Stimulated activated CD4-positive, alpha-beta T cell treated with anti-CD3 and anti-CD28 coated beads, Interleukin-1b, Interleukin-23, amount 100 ng/mL, for 1 hour (primary cell): ENCODE data around the gene MARS1.
"Not testable (repeated sequence)": the region's sequence is repeated elsewhere in the genome, so short reads cannot be mapped to it uniquely, and the experiment has no call there.

Source experiments
- DNase-seq, 2 donors: peaks; one replicate each; pipeline ENCODE4 v3.0.0-alpha.2; 2020; ENCODE audit warnings: low read depth in 2 of 2

The MARS1 gene

DNA sequence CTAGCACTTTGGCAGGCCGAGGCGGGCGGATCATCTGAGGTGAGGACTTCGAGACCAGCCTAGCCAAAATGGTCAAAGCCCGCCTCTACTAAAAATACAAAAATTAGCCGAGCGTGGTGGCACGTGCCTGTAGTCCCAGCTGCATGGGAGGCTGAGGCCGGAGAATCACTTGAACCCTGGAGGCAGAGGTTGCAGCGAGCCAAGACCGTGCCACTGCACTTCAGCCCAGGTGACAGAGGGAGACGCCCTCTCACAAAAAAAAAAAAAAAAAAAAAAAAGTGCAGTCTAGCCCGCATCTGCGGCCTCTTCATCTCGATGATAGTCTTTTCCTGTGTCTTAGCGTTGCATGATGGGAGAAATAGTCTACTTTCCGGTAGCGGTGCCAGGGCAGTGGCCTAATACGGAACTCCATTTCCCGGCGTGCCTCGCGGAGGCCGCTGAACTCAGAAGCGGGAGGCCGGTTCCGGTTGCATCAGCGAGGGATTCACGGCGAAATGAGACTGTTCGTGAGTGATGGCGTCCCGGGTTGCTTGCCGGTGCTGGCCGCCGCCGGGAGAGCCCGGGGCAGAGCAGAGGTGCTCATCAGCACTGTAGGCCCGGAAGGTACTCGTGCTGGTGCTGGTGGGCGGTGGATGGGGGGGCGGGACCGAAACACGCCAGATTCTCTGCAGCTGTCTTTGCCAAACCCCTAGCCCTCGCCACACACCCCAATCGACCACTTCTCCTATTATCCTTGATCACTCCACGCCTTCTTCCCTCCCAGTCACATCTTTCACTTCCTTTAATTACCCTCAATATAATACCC, at the start of gene MARS1:
TSS of gene MARS1 (plus strand) at position 472 of the 805 bp plus-strand sequence. CDS start at position 495, 23 bp downstream.
- DNase-seq = peak; percentile 71 to 79

DNA sequence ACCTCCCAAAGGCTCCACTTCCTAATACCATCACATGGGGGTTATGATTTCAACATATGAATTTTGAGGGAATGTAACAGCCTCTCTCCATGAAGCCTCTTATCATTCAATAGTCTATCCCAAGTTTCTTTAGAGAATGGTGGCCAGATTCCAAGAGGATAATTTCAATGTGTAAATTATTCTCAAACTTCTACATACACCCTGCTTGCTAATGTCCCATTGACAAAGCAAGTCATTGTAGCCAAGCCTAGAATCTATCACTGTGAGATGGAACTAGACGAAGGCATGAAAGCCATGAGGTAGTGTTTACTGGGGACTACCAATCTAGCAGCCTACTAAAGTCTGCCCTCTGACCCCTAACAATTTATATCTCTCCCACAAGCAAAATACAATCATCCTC, 49.5 kb upstream of the MARS1 start:
- DNase-seq = no peak

DNA sequence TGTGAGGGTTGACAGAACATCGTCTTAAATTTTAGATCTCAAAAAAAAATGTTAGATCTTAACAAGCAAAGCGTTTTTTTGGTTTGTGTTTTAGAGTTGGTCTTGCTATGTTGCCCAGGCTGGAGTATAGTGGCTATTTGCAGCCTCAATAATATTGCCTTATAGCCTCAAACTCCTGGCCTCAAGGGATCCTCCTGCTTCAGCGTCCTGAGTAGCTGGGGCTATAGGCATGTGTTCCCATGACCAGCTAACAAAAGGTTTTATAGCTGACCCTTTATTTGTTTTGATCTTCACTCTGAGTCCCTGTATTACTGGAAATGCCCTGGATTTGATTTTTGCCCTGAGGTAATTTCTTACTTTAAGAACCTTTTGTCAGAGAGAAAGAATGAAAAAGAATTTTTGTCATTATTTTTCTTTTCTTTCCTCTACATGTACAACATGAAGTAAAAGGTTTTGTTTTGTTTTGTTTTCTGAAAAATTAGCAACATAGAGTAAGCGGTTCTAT, 48.1 kb upstream of the MARS1 start:
- DNase-seq = no peak

DNA sequence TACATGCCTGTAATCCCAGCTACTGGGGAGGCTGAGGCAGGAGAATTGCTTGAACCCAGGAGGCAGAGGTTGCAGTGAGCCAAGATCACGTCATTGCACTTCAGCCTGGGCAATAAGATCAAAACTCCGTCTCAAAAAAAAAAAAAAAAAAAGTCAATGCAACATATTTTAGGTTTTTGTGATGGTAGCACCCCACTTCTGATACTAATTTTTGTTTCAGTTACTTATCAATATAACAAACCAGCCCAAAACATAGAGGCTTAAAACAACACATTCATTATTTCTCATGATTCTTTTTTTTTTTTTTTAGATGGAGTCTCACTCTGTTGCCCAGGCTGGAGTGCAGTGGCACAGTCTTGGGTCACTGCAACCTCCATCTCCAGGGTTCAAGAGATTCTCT, 46.5 kb upstream of the MARS1 start:
- DNase-seq = not testable (repeated sequence)

DNA sequence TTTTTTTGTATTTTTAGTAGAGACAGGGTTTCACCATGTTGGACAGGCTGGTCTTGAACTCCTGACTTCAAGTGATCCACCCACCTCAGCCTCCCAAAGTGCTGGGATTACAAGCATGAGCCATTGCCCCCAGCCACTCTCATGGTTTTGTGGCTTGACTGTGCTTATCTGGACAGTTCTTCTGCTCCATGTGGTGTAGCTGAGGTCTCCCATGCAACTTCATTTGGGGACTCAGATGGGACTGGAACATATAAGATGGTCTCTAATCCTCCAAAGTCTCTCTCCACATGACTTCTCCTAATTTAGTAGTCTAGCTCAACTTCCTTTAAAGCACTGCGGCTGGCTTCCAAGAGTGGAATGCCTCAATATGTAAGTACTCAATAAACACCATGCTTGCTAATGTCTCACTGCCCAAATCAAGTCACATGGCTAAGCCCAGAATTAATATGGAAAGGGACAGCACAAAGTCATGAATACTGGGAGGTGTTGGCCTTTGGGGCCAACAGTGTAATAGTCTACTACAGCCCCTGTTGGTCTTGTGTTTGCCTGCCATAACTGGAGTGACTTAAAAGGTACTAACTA, 45.9 kb upstream of the MARS1 start:
- no peak for DNase-seq

DNA sequence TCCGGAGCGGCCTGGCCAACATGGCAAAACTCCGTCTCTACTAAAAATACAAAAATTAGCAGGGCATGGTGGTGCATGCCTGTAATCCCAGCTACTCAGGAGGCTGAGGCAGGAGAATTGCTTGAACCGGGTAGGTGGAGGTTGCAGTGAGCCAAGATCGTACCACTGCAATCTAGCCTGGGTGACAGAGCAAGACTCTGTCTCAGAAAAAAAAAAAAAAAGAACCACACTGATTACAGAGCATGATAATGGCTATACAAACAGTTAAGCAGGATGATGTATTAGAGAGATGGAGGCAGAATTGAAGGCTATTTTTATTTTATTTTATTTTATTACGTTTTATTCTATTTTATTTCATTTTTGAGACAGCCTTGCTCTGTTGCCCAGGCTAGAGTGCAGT, 43.5 kb upstream of the MARS1 start:
- not testable (repeated sequence) for DNase-seq

DNA sequence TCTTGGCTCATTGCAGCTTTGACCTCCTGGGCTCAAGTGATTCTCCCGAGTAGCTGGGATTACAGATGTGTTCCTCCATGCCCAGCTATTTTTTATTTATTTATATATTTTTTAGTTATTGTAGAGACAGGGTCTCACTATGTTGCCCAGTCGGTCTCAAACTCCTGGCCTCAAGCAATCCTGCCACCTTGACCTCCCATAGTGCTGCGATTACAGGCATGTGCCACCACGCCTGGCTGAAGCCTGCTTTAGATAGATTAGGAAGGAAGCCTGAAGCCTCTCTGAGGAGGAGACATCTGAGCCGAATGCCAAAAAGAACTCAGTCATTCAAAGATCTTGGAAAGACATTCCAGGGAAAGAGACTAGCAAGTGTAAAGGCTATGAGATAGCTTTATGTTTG, 43.1 kb upstream of the MARS1 start:
- no peak for DNase-seq

DNA sequence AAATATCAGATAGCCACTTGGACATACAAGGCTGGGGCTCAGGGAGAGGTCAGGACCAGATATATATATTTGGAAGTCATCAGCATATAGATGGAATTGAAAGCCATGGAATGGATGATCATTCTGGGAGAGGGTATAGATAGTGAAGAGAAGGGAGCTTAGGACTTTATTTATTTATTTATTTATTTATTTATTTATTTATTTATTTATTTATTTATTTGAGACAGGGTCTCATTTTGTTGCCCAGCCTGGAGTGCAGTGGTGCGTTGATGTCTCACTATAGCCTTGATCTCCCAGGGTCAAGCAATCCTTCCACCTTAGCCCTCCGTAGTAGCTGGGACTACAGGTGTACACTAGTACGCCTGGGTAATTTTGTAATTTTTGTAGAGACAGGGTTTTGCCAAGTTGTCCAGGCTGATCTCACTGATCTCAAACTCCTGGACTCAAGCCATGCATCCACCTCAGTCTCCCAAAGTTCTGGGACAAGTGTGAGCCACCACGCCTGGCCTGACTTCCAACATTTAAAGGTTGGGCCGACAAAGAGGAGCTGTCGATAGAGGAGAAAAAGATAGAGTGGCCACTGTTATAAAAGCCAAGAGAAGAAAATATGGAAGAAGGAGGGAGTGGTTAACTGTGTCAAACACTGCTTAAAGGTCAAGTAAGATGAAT, 41.4 kb upstream of the MARS1 start:
- DNase-seq = no peak

DNA sequence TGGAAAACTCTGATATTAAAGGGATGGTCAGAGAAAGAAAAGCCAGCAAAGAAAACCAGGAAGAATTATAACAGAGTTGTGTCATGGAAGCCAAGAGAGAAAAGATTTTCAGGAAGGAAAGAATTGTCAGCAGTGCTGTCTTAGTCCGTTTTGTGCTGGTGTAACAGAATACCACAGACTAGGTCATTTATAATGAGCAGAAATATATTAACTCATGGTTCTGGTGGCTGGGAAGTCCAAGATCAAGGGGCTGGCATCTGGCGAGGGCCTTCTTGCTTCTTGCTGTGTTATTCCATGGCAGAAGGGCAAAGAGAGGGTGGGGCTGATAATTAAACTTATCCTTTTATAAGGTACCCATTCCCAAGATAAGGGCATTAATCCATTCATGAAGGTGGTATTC, 39.2 kb upstream of the MARS1 start:
- no peak for DNase-seq

DNA sequence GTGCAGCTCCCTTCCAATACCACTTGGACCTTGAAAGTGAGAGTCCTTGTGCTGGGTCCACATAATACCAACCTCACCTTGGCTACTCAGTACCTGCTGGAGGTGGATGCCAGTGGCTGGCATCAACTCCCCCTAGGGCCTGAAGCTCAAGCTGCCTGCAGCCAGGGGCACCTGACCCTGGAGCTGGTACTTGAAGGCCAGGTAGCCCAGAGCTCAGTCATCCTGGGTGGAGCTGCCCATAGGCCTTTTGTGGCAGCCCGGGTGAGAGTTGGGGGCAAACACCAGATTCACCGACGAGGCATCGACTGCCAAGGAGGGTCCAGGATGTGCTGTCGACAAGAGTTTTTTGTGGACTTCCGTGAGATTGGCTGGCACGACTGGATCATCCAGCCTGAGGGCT, 38.5 kb upstream of the MARS1 start:
- no peak for DNase-seq

DNA sequence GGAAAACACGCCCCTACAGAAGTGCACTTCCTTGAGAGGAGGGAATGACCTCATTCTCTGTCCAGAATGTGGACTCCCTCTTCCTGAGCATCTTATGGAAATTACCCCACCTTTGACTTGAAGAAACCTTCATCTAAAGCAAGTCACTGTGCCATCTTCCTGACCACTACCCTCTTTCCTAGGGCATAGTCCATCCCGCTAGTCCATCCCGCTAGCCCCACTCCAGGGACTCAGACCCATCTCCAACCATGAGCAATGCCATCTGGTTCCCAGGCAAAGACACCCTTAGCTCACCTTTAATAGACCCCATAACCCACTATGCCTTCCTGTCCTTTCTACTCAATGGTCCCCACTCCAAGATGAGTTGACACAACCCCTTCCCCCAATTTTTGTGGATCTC, 37.8 kb upstream of the MARS1 start:
- no peak for DNase-seq

DNA sequence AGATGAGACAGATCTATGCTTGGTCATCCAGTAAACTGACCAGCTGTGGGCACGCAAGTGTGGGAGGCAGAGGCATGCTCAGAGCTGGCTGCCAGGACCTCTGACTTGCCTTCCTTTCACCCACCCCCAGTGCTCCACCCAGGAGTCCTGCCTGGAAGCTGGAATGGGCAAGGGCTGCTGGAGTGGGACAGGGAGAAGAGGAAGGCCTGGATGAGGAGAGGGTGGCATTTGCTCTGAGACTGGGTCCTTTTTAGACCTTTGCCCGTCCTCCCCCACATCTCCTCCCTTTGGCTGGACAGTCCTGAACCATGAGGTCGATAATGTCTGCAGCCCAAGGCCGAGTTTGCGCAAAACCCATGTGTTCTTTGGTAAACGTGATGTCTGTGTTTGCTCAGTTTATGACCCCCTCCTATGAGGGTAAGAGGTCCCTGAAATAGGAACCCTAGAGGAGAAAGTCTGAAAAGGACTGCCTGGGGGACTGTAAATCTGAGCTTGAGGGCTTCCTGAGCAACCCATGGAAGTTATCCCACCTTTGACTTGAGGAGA, 36.6 kb upstream of the MARS1 start:
- no peak for DNase-seq

DNA sequence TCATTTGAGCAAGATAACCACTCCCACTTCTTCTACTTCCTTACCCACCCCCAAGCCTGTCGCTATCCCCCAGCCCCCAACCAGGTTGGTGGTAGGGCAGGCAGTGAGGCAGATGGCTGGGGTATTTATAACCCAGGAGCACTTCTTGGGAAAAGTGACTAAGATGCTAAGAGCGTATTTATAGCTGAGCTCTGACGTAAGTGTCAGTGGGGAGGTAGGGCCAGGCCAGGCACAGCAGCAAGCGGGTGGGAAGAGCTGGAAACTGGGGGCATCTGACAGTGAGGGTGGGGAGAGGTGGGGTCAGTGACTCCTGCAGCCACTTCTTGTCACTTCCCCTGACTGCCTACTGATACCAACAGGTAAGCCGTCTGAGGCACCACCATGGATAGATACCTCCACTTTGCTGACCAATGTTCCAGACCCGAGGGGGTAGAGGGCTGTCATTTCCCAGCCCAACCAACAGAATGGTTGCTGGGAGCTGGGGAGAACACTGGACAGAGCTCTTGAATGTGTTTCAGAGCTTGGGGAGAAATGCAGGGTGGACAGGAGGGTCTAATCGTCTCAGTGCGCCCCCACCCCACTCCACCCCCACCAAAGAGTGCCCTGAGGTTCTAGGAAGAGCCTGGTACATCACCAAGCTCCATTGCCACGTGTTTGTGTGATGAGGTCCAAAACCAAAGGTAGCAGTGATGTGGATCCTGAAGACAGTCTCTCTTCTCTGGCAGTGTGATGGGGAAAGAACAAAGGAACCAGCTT, 35.5 kb upstream of the MARS1 start:
- no peak for DNase-seq

DNA sequence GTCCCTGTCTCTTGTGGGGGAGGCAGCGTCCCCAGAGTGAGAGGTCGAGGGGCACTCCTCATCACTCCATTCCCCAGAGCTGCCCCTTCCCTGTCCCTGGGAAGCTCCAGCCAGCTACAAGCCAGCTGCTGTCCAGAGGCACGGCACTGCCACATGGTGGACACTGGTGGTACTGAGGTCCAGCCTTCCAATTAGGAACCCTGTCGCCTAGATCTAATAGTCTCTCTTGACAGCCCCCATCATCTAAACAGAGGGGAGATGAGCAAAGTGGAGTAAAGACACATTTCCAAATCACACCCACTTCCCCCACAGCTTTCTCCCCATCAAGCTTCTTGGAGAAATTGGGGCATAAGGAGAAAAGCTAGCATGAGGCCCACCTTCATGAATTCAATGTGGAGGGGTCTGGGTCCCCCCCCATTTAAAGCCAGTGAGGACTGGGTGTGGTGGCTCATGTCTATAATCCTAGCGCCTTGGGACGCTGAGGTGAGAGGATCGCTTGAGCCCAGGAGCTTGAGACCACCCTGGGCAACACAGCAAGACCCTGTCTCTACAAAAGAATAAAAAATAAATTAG, 34.8 kb upstream of the MARS1 start:
- no peak for DNase-seq

DNA sequence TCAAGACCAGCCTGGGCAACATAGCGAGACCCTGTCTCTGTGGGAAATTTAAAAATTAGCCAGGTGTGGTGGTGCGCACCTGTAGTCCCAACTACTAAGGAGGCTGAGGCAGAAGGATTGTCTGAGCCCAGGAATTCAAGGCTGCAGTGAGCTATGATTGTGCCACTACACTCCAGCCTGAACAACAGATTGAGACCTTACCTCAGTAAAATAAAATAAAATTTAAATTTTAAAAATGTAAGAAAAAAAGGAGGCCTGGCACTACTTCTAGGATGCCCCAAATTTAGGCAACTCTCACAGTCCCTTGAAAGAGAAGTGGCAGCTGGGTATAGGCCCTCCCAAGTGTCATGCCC, 33.7 kb upstream of the MARS1 start:
- DNase-seq = no peak

DNA sequence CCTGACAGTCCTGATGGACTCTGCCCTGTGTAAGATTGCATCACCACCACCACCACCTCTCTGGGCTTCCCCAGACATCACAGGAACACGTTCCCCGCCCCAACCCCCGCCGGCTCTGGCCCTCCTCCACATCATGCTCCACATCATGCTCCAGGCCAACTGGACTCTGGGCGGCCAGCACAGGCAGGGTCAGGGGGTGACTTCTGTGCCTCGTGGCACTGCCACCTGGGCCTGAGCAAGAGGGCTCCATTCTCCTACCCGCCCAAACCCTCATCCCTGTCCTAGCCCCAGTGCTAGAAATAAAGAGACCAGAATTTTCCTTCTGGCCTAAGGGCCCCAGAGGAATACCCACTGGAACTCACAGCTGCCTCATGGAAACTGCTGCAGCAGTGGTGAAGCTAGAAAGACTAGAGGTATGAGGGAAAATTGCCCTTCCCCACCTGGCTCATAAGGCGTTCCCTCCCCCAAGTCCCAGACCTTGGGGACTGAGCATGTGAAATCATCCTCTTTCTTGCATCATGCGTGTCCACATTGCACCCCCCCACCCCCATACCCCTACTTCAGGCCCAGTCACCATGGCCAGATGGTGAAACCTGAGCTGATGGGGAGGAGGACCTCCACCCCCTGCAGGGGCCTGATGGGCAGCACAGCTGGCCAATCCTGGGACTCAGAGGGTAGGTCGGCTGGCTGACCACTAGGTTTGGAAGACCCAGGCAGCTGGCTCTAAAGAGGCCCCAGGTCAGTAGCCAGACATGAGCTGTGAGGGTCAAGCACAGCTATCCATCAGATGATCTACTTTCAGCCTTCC, 33.1 kb upstream of the MARS1 start, which contains the start of gene INHBE:
TSS of gene INHBE (plus strand) at position 742 of the 808 bp plus-strand sequence. CDS start 230 bp downstream, outside the sequence.
- DNase-seq = no peak

DNA sequence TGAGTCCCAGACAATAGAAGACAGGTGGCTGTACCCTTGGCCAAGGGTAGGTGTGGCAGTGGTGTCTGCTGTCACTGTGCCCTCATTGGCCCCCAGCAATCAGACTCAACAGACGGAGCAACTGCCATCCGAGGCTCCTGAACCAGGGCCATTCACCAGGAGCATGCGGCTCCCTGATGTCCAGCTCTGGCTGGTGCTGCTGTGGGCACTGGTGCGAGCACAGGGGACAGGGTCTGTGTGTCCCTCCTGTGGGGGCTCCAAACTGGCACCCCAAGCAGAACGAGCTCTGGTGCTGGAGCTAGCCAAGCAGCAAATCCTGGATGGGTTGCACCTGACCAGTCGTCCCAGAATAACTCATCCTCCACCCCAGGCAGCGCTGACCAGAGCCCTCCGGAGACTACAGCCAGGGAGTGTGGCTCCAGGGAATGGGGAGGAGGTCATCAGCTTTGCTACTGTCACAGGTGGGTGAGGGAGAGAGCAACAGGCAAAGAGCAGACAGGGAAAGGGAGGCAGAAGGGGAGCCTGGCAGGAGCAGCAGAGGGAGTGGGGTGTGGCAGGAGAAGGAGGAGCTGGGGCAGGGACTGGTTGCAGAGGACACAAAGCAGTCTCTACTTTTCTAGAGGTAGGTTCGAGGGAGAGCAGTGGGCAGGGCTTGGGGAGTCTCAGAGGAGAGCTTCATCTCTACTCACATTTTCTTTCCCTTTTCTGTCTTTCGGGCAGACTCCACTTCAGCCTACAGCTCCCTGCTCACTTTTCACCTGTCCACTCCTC, 32.3 kb upstream of the MARS1 start:
- DNase-seq = no peak

DNA sequence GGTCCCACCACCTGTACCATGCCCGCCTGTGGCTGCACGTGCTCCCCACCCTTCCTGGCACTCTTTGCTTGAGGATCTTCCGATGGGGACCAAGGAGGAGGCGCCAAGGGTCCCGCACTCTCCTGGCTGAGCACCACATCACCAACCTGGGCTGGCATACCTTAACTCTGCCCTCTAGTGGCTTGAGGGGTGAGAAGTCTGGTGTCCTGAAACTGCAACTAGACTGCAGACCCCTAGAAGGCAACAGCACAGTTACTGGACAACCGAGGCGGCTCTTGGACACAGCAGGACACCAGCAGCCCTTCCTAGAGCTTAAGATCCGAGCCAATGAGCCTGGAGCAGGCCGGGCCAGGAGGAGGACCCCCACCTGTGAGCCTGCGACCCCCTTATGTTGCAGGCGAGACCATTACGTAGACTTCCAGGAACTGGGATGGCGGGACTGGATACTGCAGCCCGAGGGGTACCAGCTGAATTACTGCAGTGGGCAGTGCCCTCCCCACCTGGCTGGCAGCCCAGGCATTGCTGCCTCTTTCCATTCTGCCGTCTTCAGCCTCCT, 31.6 kb upstream of the MARS1 start:
- DNase-seq = no peak

DNA sequence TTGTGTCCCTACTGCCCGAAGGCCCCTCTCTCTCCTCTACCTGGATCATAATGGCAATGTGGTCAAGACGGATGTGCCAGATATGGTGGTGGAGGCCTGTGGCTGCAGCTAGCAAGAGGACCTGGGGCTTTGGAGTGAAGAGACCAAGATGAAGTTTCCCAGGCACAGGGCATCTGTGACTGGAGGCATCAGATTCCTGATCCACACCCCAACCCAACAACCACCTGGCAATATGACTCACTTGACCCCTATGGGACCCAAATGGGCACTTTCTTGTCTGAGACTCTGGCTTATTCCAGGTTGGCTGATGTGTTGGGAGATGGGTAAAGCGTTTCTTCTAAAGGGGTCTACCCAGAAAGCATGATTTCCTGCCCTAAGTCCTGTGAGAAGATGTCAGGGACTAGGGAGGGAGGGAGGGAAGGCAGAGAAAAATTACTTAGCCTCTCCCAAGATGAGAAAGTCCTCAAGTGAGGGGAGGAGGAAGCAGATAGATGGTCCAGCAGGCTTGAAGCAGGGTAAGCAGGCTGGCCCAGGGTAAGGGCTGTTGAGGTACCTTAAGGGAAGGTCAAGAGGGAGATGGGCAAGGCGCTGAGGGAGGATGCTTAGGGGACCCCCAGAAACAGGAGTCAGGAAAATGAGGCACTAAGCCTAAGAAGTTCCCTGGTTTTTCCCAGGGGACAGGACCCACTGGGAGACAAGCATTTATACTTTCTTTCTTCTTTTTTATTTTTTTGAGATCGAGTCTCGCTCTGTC, 31.0 kb upstream of the MARS1 start:
- no peak for DNase-seq
